GM12878 (cell line): ENCODE results near the gene VANGL2. TPM values are rescaled to one million over a fixed set of nuclear protein-coding genes. Genes with fewer than 3 reads are reported as not detected.

Source experiments
- ATAC-seq: fragments of 200-7000 bp; cut with Tn5 transposase; 3 replicates; pipeline ENCODE4 v1.9.1; 2020; ENCODE audit warnings: mild to moderate bottlenecking, moderate library complexity
- BruUV-seq: library from RNA; stranded (reverse); fragments of 400-500 nt; replicated peaks from 2 replicates; lab custom pipeline; 2021; lab: Mats Ljungman, UMichigan
- CTCF ChIA-PET: fragments of 300-600 bp; sonication (Branson Sonifier 250); formaldehyde crosslinking; extraction: SDS; loops from one replicate; lab custom pipeline; 2021; ENCODE audit warnings: inconsistent platforms; lab: Yijun Ruan, JAX
- POLR2A ChIA-PET: fragments of 350-600 bp; formaldehyde crosslinking; extraction: SDS; loops from one replicate; lab custom pipeline; 2021; ENCODE audit warnings: inconsistent platforms; lab: Charles Lee
- RAD21 ChIA-PET: fragments of 300-600 bp; sonication (Branson Sonifier 250); formaldehyde crosslinking; loops from one replicate; lab custom pipeline; 2023; ENCODE audit warnings: antibody characterized with exemption; ENCODE audit not compliant: unreplicated experiment; lab: Charles Lee
- SMC1A ChIA-PET: fragments of 300-600 bp; sonication (Branson Sonifier 250); formaldehyde crosslinking; loops from one replicate; lab custom pipeline; 2023; ENCODE audit not compliant: unreplicated experiment, uncharacterized antibody; lab: Charles Lee
- DNase-seq: peaks from one replicate; pipeline ENCODE4 v3.0.0-alpha.2; 2011; ENCODE audit warnings: low read depth, low spot score
- FAIRE-seq: peaks from 3 replicates; lab custom pipeline; 2011; peaks lifted over from hg19 to GRCh38; lab: Jason Lieb, UNC
- H2AFZ ChIP-seq: 2 replicates; pipeline ENCODE4 v1.6.0; 2011; ENCODE audit warnings: low read depth, low read length, control low read depth; ENCODE audit not compliant: control insufficient read depth
- H3K27ac ChIP-seq: 2 replicates; pipeline ENCODE4 v1.5.1; 2011; ENCODE audit warnings: control low read depth; ENCODE audit not compliant: control insufficient read depth, insufficient read depth
- H3K27me3 ChIP-seq, 2 experiments: replicated peaks in 1 of 2; 2 replicates each; pipeline versions ENCODE4 v1.6.0 to v1.6.1; 2011; ENCODE audit warnings: low read length in 1 of 2; ENCODE audit not compliant: control insufficient read depth in 2 of 2, insufficient read depth in 2 of 2
- H3K36me3 ChIP-seq, 2 experiments: 2 replicates each; pipeline ENCODE4 v1.5.1; 2011; ENCODE audit warnings: low read length in 1 of 2; ENCODE audit not compliant: control insufficient read depth in 2 of 2, insufficient read depth in 2 of 2
- H3K4me1 ChIP-seq: 2 replicates; pipeline ENCODE4 v1.6.1; 2011; ENCODE audit warnings: mild to moderate bottlenecking, low read length, moderate library complexity, mixed read lengths; ENCODE audit not compliant: control insufficient read depth, insufficient read depth
- H3K4me2 ChIP-seq: 2 replicates; pipeline ENCODE4 v1.6.0; 2011; ENCODE audit warnings: control low read depth; ENCODE audit not compliant: control insufficient read depth, insufficient read depth
- H3K4me3 ChIP-seq: fragments of 200-600 bp; sonication (generic); 2 replicates; pipeline ENCODE4 v1.5.1; 2016
- H3K79me2 ChIP-seq: 2 replicates; pipeline ENCODE4 v1.6.0; 2011; ENCODE audit warnings: low read length; ENCODE audit not compliant: control insufficient read depth, insufficient read depth
- H3K9ac ChIP-seq: 2 replicates; pipeline ENCODE4 v1.8.0; 2011; ENCODE audit warnings: low read length, control low read depth, mixed read lengths; ENCODE audit not compliant: control insufficient read depth, insufficient read depth
- H3K9me3 ChIP-seq: replicated peaks from 3 replicates; pipeline ENCODE4 v1.5.1; 2011; ENCODE audit warnings: mild to moderate bottlenecking, low read length; ENCODE audit not compliant: control insufficient read depth, insufficient read depth
- H4K20me1 ChIP-seq: 2 replicates; pipeline ENCODE4 v1.6.0; 2011; ENCODE audit not compliant: control insufficient read depth, insufficient read depth
- IKZF2 ChIP-seq, 2 experiments: fragments of 450-650 bp; IDR thresholded peaks; 2 replicates each; pipeline ENCODE4 v1.6.1; 2017; ENCODE audit warnings: mild to moderate bottlenecking in 2 of 2, moderate library complexity in 2 of 2
- MYC ChIP-seq: IDR thresholded peaks from 2 replicates; pipeline ENCODE4 v1.6.1; 2011; ENCODE audit warnings: mild to moderate bottlenecking, low read length, moderate library complexity, inconsistent platforms; ENCODE audit not compliant: insufficient read depth, insufficient replicate concordance, insufficient read length, severe bottlenecking
- NR2C1 ChIP-seq: fragments of 450-650 bp; IDR thresholded peaks from 2 replicates; pipeline ENCODE4 v1.6.1; 2017; ENCODE audit warnings: antibody characterized with exemption, mild to moderate bottlenecking, moderate library complexity
- NR2F1 ChIP-seq: fragments of 450-650 bp; conservative IDR thresholded peaks from 2 replicates; pipeline ENCODE4 v1.6.1; 2017; ENCODE audit warnings: mild to moderate bottlenecking
- POLR2AphosphoS5 ChIP-seq: IDR thresholded peaks from 2 replicates; pipeline ENCODE4 v1.6.1; 2011; ENCODE audit warnings: mild to moderate bottlenecking, low read length, inconsistent platforms
- TBL1XR1 ChIP-seq: IDR thresholded peaks from 2 replicates; pipeline ENCODE4 v1.6.1; 2012; ENCODE audit warnings: low read depth, low read length, improper control_type of control experiment
- ZBTB40 ChIP-seq: fragments of 450-650 bp; IDR thresholded peaks from 2 replicates; pipeline ENCODE4 v1.6.1; 2016; ENCODE audit warnings: mild to moderate bottlenecking, moderate library complexity, borderline replicate concordance
- ZNF384 ChIP-seq: IDR thresholded peaks from 2 replicates; pipeline ENCODE4 v1.6.1; 2012; ENCODE audit warnings: low read depth, mild to moderate bottlenecking, low read length, improper control_type of control experiment, borderline replicate concordance
- in situ Hi-C: fragments of 300-500 bp; cut with MboI; formaldehyde crosslinking; loops from 9 replicates; pipeline ENCODE4 v1.14.3; 2018; ENCODE audit warnings: mixed read lengths
- intact Hi-C: fragments of 100-400 bp; cut with micrococcal nuclease; formaldehyde crosslinking; loops from one replicate; pipeline ENCODE4 v1.14.2; 2022; ENCODE audit not compliant: unreplicated experiment
- polyA plus RNA-seq, 11 experiments: library from polyadenylated mRNA; depleted of rRNA in 4 of 11; unstranded in 6 of 11; stranded (reverse) in 5 of 11; fragments of >200 nt; fragmentation: Nextera tagmentation in 4 of 11; fragmentation: Illumina TruSeq in 1 of 11; extraction: Ambion mirVana in 4 of 11; extraction: Trizol in 1 of 11; gene quantifications; 1 replicate in 1 of 11; 2 replicates in 10 of 11; pipeline versions ENCODE4 v1.2.1 to v1.2.3, GENCODE V29; 2011 to 2016; ENCODE audit warnings: inconsistent platforms in 2 of 11, missing spikeins in 2 of 11, low read depth in 1 of 11
- total RNA-seq, 4 experiments: library from RNA; depleted of rRNA in 3 of 4; stranded (reverse); fragments of >200 nt in 3 of 4; fragmentation: Illumina TruSeq in 1 of 4; extraction: Trizol in 1 of 4; gene quantifications; 2 replicates each; pipeline versions ENCODE4 v1.2.1 to v1.2.3, GENCODE V29; 2013 to 2021

VANGL2 gene
- total and polyA plus RNA-seq, 10 of the 15 experiments (the other 5 are each of a cell fraction or from before 2014, with no cell fraction given), result 0.10 to 5.0 (median 0.27) TPM

- no peak overlapping the region for H3K4me3 ChIP-seq
- CTCF ChIA-PET, result interaction anchor here (1.2 to 2.7 kb wide), 5 partner anchors 14 to 113 kb away, joined by 3 to 7 read pairs (median 5); no protein-coding TSS in a partner anchor
- in situ Hi-C loops (no loop called here), intact Hi-C loops (no loop called here)
- no peak for FAIRE-seq
- no peak for ATAC-seq
- no peak overlapping the region for H2AFZ ChIP-seq
- H3K27ac ChIP-seq, result no peak overlapping the region
- H3K4me2 ChIP-seq, result no peak overlapping the region
- DNase-seq, result no peak
- no peaks in the 10 kb centered on the region for H3K27me3 ChIP-seq
- BruUV-seq, result no TSS peak
- H3K9me3 ChIP-seq, result peaks cover 5% of the 10 kb centered on the region; the same call in 2 of the 3 replicates
- H3K9ac ChIP-seq, result no peak overlapping the region
- TF ChIP-seq POLR2AphosphoS5 (no peak), ZBTB40 (no peak), NR2F1 (no peak), TBL1XR1 (no peak), NR2C1 (no peak), MYC (no peak), ZNF384 (no peak), IKZF2 (IDR thresholded peaks at IDR 0.05) (no peak)
- TF ChIP-seq, all 136 proteins: peak for 0
- ChIA-PET SMC1A (interaction anchor here (0.6 to 2.2 kb wide), 12 partner anchors 9 to 151 kb away, joined by 3 to 12 read pairs (median 4); no protein-coding TSS in a partner anchor), POLR2A (interaction anchor here (0.8 to 1.9 kb wide), 3 partner anchors 10 to 17 kb away, joined by 3 to 6 read pairs (median 6); no protein-coding TSS in a partner anchor), RAD21 (interaction anchor here (1.2 to 2.5 kb wide), 3 partner anchors 16 to 110 kb away, joined by 3 to 6 read pairs (median 5); no protein-coding TSS in a partner anchor)
- Histone ChIP-seq H3K36me3 (no peaks in the 10 kb centered on the region), H3K79me2 (no peaks in the 10 kb centered on the region), H4K20me1 (no peaks in the 10 kb centered on the region), H3K4me1 (peaks cover 42% of the 10 kb centered on the region)
Observed at GRCh38 chr1:160467576-160467975, 67.2 kb downstream of the VANGL2 start.
